Ishikawa (cell line): ENCODE measurements around the gene NT5DC4.

ENCODE experiments used
- CEBPB ChIP-seq: IDR thresholded peaks from 2 replicates; pipeline ENCODE4 v1.6.1; 2012
- CREB1 ChIP-seq: IDR thresholded peaks from 2 replicates; pipeline ENCODE4 v1.6.1; 2012; ENCODE audit warnings: low read depth
- EP300 ChIP-seq: IDR thresholded peaks from 2 replicates; pipeline ENCODE4 v1.6.1; 2012; ENCODE audit warnings: borderline replicate concordance
- NFIC ChIP-seq: IDR thresholded peaks from 2 replicates; pipeline ENCODE4 v1.6.1; 2012
- RAD21 ChIP-seq: IDR thresholded peaks from 2 replicates; pipeline ENCODE4 v1.6.1; 2012; ENCODE audit warnings: low read depth
- TAF1 ChIP-seq: IDR thresholded peaks from 2 replicates; pipeline ENCODE4 v1.6.1; 2012; ENCODE audit warnings: low read depth, mild to moderate bottlenecking
- TCF12 ChIP-seq: IDR thresholded peaks from 2 replicates; pipeline ENCODE4 v1.6.1; 2012; ENCODE audit warnings: low read depth
- TEAD4 ChIP-seq: IDR thresholded peaks from 2 replicates; pipeline ENCODE4 v1.6.1; 2012
- YY1 ChIP-seq: IDR thresholded peaks from 2 replicates; pipeline ENCODE4 v1.6.1; 2012; ENCODE audit warnings: low read depth
- ZBTB7A ChIP-seq: IDR thresholded peaks from 2 replicates; pipeline ENCODE4 v1.6.1; 2012; ENCODE audit warnings: low read depth
- TF ChIP-seq, protein P1 (sequence below): IDR thresholded peaks from 2 replicates; pipeline ENCODE4 v1.6.1; 2012; ENCODE audit warnings: low read depth, mild to moderate bottlenecking
- TF ChIP-seq, protein P2 (sequence below): IDR thresholded peaks from 2 replicates; pipeline ENCODE4 v1.6.1; 2012
- TF ChIP-seq, protein P3 (sequence below): IDR thresholded peaks from 2 replicates; pipeline ENCODE4 v1.6.1; 2012

DNA sequence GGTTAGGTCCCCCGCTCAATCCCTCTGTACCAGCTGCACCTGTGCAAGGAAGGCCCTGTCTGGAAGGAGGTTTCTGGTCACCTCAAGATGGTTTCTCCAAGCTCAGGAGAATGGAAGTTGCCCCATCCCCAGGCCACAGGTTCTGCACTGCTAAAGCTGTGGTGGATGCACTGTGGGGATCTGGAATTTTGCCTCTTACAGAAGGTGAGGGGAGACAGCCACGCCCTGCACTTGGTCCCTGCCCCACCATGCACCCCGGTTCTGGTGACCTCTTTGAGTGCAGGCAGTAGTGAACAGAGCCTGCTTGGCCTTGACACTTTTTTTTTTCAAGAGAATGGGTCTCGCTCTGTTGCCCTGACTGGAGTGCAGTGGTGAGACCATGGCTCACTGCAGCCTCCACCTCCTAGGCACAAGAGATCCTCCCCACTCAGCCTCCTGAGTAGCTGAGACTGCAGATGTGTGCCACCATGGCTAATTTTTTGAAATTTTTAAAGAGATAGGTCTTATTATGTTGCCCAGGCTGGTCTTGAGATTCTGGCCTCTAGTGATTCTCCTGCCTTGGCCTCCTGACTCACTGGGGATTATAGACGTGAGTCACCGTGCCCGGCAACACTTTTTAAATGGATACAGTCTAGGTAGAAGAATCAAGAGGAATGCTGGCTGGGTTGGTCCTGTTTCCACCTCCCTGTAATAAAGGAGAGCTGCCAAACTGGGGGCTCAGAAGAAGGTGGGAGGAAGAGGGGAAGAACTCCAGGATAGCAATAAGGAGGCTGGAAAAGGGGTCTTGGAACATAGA, 5.8 kb upstream of the NT5DC4 start:
- TF ChIP-seq, protein P1, sequence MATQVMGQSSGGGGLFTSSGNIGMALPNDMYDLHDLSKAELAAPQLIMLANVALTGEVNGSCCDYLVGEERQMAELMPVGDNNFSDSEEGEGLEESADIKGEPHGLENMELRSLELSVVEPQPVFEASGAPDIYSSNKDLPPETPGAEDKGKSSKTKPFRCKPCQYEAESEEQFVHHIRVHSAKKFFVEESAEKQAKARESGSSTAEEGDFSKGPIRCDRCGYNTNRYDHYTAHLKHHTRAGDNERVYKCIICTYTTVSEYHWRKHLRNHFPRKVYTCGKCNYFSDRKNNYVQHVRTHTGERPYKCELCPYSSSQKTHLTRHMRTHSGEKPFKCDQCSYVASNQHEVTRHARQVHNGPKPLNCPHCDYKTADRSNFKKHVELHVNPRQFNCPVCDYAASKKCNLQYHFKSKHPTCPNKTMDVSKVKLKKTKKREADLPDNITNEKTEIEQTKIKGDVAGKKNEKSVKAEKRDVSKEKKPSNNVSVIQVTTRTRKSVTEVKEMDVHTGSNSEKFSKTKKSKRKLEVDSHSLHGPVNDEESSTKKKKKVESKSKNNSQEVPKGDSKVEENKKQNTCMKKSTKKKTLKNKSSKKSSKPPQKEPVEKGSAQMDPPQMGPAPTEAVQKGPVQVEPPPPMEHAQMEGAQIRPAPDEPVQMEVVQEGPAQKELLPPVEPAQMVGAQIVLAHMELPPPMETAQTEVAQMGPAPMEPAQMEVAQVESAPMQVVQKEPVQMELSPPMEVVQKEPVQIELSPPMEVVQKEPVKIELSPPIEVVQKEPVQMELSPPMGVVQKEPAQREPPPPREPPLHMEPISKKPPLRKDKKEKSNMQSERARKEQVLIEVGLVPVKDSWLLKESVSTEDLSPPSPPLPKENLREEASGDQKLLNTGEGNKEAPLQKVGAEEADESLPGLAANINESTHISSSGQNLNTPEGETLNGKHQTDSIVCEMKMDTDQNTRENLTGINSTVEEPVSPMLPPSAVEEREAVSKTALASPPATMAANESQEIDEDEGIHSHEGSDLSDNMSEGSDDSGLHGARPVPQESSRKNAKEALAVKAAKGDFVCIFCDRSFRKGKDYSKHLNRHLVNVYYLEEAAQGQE = no peak
- TF ChIP-seq CREB1 (no peak), TAF1 (no peak), YY1 (no peak), TEAD4 (no peak), TCF12 (no peak), EP300 (no peak), CEBPB (no peak), RAD21 (no peak), ZBTB7A (no peak), NFIC (no peak)
- TF ChIP-seq, protein P2, sequence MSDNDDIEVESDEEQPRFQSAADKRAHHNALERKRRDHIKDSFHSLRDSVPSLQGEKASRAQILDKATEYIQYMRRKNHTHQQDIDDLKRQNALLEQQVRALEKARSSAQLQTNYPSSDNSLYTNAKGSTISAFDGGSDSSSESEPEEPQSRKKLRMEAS = no peak
- TF ChIP-seq, protein P3, sequence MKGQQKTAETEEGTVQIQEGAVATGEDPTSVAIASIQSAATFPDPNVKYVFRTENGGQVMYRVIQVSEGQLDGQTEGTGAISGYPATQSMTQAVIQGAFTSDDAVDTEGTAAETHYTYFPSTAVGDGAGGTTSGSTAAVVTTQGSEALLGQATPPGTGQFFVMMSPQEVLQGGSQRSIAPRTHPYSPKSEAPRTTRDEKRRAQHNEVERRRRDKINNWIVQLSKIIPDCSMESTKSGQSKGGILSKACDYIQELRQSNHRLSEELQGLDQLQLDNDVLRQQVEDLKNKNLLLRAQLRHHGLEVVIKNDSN = no peak
